HG02588 (cell line): ENCODE data around the gene CCDC63.
A peak's percentile ranks its signal among the peaks of the same experiment; 100 is the strongest.

Experiments used
- ATAC-seq: cut with Tn5 transposase; IDR thresholded peaks from one replicate; pipeline ENCODE4 v1.9.1; 2021; ENCODE audit warnings: mild to moderate bottlenecking, moderate library complexity; ENCODE audit not compliant: unreplicated experiment

CCDC63 gene

DNA sequence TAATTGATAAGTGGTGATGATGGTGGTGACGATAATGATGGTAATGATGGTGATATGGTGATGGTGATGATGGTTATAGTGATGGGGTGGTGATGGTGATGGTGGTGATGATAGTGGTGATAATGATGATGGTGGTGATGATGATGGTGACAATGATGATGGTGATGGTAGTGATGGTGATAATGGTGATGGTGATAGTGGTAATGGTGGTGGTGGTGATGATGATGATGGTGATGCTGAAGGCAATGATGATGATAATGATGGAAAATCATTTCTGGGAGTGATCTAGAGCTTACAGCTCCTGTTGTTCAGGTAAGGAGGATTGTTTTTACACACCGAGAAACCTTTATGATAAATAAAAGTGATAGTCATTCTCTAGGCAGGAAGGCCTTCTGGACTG, 33.9 kb downstream of the CCDC63 start:
- ATAC-seq: no peak

- ATAC-seq: no peak
Measured at GRCh38 chr12:110883251-110883650, 36.5 kb downstream of the CCDC63 start.

DNA sequence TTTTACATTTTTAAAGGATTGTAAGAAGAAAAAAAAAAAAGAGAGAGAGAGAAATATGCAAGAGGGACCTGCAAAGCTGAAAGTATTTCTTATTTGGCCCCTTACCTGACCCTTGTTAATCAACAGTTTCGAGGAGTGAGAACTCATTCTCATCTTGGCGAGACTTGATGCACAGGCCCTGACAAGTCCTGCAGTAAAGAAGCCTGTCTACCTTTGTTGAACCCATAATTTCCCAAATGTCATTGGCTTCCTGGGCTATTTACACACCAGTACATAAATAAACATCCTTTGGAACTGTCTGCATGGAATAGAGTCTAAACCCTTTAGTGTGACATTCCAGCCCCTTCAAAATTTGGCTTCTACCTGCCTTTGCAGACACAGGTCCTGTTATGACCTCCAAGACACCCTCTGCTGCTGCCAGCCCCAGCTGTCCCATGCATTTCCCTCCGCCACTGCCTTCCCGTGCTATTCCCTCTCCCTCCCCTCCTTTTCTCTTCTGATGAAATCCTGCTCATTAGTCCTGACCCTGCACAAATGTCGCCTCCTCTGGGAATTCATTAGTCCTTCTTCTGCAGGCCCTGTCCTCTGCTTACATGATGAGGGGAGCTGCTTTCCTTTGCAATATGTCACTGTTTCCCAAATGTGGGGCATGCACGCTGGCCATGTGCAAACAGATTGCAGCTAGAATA, 38.5 kb downstream of the CCDC63 start:
- ATAC-seq: no peak

DNA sequence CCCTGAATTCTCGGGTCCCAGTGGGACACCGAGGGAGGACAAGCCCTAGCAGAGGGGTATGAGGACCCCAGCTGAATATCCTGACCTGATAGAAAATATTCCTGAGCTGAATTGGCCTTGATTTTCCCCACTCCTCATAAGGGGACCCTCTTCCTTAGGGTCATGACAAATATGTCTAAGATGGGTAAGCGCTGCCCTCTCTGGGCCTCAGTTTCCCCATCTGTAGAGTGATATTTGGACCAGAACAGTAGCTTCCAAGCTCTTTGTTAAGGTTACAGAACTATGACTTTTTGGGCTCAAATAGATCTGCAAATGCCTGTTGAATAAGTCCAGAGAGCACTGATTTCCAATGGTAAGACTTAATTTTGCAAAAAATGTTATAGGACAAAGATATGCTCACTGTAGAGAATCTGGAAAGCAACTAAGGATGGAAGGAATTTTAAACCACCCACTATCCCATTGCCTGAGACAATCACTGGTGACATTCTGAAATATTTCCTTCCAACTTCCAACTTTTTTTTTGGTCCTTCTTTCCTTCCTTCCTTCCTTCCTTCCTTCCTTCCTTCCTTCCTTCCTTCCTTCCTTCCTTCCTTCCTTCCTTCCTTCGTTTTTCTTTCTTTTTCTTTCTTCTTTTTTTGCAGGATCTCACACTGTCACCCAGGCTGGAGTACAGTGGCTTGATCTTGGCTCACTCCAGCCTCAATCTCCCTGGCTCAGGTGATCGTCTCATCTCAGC, 41.6 kb downstream of the CCDC63 start:
- no peak for ATAC-seq

DNA sequence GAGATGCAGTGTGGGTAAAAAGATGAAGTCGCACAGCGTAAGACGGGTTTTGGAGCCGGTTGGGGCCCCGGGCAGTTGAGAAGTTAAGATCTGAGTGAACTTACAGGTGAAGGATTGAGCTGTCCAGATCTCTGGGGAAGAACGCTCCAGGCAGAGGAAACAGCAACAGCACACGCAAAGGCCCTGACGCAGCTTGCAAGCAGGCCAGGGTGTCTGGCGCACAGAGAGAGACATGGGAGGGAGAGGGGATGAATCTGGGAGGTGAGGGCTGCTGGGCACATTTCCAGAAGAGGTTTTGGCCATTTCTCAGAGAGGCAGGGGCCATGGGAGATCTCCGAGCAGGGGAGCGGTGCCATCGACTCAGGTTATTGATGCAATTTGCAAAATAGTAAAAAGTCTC, 42.6 kb downstream of the CCDC63 start:
- no peak for ATAC-seq

DNA sequence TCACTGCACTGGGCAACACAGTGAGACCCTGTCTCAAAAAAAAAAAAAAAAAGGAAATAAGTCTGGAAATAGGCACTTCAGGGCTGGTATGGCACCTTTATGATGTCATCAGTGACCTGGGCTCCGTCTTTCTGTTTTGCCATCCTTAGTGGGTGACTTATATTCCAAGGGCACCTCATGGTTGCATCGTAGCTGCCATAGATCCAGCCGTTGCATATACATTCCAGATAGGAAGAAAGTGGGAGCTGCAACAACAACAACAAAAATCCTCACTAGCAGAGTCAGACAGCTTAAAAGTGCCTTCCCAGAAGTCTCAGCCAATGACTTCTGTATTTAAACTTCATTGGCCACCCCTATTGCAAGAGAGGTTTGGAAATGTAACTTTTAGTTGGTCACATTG, 47.2 kb downstream of the CCDC63 start:
- no peak for ATAC-seq

GRCh38 chr12:110896559-110896958, 49.8 kb downstream of the CCDC63 start:
- ATAC-seq: no peak

- no peak for ATAC-seq
Measured at GRCh38 chr12:110901401-110901800, 54.6 kb downstream of the CCDC63 start.

- no peak for ATAC-seq
Measured at GRCh38 chr12:110903511-110903910, 56.7 kb downstream of the CCDC63 start.

- ATAC-seq: no peak
Measured at GRCh38 chr12:110906083-110906482, 59.3 kb downstream of the CCDC63 start.

GRCh38 chr12:110906516-110906915, 59.7 kb downstream of the CCDC63 start:
- ATAC-seq: no peak

DNA sequence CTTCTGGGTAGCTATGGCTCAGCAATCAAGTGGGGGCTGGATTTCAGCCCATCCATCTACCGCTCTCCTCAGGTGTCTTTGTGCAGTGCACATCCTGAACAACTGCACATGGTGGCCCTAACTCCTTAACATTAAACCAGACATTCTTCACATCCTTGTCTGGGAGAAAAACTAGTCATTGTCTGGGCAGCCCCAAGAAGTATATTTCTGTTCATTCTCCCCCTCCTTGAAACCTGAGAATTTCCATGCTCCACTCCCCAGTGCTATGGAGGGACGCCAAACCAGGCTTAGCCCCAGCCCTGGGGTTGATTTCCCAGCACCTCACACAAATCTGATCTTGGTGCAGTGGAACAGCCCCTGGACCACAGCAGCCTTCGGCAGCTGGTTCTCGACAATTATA, 60.2 kb downstream of the CCDC63 start:
- ATAC-seq: no peak

DNA sequence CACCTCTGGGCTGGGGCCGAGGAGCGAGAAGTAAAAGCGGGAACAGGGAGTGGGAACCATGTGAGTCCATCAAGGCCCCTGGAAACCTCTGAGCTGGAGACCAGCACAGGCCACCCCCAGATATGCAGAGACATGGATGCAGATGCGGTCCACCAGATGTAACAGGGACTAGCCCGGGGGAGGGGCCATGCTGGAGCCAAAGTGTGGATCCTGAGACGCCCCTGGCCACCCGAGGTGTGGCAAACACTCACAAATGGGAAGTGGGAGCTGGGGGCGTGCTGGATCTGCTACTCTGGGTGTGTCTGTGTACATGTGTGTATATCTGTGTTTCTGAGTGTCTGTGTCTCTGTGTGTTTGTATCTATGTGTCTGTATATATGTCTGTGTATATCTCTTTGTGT, 60.8 kb downstream of the CCDC63 start:
- ATAC-seq: no peak

DNA sequence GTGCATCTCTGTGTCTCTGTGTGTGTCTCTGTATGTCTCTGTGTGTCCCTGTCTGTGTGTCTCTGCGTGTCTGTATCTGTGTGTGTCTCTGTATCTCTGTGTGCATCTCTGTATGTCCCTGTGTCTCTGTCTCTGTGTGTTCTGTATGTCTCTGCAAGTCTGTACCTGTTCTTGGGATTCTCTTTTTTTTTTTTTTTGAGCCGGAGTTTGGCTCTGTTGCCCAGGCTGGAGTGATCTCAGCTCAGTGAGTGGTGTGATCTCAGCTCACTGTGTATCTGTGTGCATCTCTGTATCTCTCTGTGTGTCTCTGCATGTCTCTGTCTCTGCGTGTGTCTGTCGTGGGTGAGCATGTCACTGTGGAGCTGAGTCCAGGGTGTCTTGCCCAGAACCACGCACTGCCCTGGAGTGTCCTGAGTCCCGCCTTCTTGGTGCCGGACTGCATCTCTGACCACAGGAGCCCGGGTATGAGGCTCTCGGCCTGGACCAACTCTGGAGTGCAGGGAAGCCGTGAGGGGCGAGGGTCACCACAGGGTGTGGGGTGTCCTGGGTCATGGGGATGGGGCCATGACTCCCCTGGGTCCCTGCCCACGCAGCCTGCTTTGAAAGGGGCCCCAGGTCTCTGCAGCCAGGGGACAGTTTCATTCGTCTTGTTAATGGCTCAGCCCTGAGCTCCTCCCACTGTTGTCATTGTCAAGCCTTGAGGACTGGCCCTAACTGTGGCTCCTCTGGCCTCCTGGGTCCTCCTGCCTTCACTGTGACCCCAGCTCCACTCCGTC, 61.8 kb downstream of the CCDC63 start:
- ATAC-seq: no peak

DNA sequence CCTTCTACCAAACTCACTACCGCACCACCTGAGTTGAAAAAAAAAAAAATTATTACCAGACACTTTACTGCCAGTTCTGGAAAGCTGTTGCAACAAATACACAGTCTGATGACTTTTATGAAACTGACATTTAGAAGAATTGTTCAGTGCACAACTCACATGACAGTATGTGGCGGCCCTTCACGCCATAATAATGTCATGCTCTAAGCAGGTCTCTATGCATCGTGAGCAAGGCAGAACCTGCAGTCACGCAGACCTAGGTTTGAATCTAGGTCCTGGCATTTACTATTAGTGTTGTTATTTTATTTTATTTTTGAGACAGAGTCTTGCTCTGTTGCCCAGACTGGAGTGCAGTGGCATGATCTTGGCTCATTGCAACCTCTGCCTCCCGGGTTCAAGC, 65.5 kb downstream of the CCDC63 start:
- no peak for ATAC-seq

DNA sequence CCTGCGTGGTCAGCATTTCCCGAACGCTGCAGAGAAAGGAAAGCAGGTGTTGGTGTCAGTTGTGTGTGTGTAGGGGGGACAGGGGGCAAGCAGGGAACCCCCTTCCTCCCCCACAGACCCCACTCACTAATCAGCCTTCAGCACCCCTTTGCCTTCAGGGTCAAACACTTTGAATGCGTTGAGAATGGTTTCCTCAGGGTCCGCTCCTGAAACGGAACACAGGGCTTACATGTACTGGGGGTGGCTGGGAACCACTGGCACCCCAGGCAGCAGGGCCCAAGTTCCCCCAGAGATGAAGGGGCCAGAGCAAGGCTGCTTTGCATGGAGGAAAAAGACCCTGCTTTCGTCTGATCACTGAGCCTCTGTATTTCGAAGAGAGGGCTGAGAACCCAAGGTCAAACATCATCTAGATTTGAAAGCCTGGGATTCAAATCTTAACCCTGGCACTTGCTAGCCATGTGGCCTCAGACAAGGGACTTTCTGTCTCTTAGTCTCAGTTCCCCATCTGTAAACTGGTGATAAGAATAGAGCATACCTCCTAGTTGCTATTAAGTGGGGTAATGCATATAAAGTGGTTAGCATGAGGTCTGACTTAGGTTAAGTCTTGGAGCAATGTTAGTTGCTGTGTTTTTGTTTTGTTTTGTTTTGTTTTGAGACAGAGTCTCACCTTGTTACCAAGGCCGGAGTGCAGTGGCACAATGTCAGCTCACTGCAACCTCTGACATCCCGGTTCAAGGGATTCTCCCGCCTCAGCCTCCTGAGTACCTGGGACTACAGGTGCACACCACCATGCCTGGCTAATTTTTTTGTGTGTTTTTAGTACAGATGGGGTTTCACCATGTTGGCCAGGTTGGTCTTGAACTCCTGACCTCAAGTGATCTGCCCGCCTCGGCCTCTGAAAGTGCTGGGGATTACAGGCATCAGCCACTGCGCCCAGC, 66.6 kb downstream of the CCDC63 start:
- ATAC-seq: peak; percentile 98

DNA sequence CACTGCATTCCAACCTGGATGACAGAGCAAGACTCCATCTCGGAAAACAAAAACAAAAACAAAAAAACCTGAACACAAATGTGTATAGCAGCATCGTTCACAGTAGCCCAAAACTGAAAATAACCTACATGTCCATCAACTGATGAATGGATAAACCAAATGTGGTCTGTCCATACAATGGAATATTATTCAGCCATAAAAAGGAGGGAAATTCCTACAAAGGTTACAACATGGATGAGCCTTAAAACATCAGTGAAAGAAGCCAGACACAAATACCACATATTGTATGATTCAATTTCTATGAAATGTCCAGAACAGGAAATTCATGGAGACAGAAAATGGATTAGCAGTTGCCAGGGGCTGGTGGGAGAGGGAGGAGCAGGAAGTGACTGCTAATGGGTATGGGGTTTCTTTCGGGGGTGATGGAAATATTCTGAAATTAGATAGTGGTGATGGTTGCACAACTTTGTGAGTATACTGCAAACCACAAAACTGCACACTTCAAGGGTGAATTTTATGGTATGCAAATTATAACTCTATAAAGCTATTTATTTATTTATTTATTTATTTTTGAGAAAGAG, 69.6 kb downstream of the CCDC63 start:
- no peak for ATAC-seq

GRCh38 chr12:110917467-110917866, 70.7 kb downstream of the CCDC63 start:
- ATAC-seq: no peak

- ATAC-seq: no peak
Measured at GRCh38 chr12:110917961-110918360, 71.2 kb downstream of the CCDC63 start.

DNA sequence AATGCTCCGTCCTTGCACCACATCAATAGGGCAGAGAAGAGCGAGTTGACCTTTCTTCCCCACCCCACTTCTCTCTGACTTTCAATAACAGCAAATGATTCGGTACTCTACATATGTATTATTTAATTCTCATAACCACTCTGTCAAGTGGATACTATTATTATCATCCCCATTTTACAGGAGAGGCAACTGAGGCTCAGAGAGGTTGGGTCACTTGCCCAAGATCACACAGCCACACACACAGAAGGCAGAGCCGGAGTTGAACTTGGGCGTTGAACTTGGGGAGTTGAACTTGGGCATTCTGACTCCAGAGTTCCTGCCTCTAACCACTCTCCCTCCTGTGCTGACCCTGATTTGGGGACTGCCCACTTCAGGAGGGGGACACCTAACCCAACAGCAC, 72.9 kb downstream of the CCDC63 start:
- no peak for ATAC-seq
